Measurements from ENCODE around the gene EID3.

DNA sequence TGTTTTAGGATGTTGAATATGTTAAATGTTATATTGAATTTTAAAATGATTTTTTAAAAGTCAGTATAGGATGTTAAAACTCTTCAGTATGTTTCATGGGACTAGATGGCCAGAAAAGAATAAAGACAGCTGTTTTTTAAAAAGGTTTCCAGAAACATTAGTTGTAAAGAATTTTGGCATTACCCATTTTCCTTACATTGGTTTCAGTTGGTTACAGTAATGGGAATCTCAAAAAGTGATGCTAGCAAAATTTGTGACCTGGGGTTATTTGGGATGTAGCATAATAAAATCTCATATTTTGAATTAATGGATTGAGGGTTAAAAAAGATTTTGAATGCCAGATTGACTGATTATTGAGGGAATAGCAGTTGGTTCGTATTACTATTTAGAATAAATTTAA is 25.3 kb downstream of the EID3 start:
- TF ChIP-seq EZH2 (IDR thresholded peaks at IDR 0.05; ENCODE audit: borderline replicate concordance, control insufficient read depth, low read depth, low read length) (no peak), JUNB (IDR thresholded peaks at IDR 0.05) (no peak), POLR2A (IDR thresholded peaks at IDR 0.05; ENCODE audit: low read depth, low read length) (no peak), CTCF (IDR thresholded peaks at IDR 0.05 in 2 of 3, conservative IDR thresholded peaks at IDR 0.05 in 1 of 3; ENCODE audit: control insufficient read depth in 2 of 3, extremely low read depth in 1 of 3, insufficient read depth in 1 of 3, low read depth in 3 of 3, low read length in 3 of 3) (no peak)

Data from GM12878 (cell line).